OCI-LY3 (cell line): ENCODE data around the gene COP1.

Experiments
- H2AFZ ChIP-seq: fragments of 200-600, 300-600 bp; shearing (Covaris generic); 2 replicates; pipeline ENCODE4 v1.6.0; 2014; ENCODE audit warnings: antibody characterized with exemption, low read depth, low read length
- H3K27ac ChIP-seq: fragments of 200-600, 300-600 bp; sonication (generic); 2 replicates; pipeline ENCODE4 v1.5.1; 2014; ENCODE audit warnings: mild to moderate bottlenecking, low read length, moderate library complexity, mixed read lengths
- H3K27me3 ChIP-seq: fragments of 200-600, 300-600 bp; sonication (generic); 2 replicates; pipeline ENCODE4 v1.6.1; 2014; ENCODE audit warnings: low read depth, low read length, mixed read lengths
- H3K36me3 ChIP-seq: fragments of 200-600, 300-600 bp; sonication (generic); replicated peaks from 2 replicates; pipeline ENCODE3; 2014; ENCODE audit warnings: low read depth, low read length, mixed read lengths
- H3K4me1 ChIP-seq: fragments of 300-600, 200-600 bp; sonication (generic); 2 replicates; pipeline ENCODE4 v1.6.1; 2014; ENCODE audit warnings: low read length, mixed read lengths
- H3K4me2 ChIP-seq: fragments of 200-600, 300-600 bp; sonication (generic); 2 replicates; pipeline ENCODE4 v1.6.1; 2014; ENCODE audit warnings: low read length, mixed read lengths
- H3K4me3 ChIP-seq: fragments of 300-600, 200-600 bp; sonication (generic); 2 replicates; pipeline ENCODE4 v1.5.1; 2014; ENCODE audit warnings: antibody characterized with exemption, mild to moderate bottlenecking, low read length, moderate library complexity
- H3K79me2 ChIP-seq: fragments of 300-600, 200-600 bp; shearing (Covaris generic); 2 replicates; pipeline ENCODE4 v1.6.1; 2014; ENCODE audit warnings: mild to moderate bottlenecking, low read length, mixed read lengths
- H3K9ac ChIP-seq: fragments of 300-600, 200-600 bp; shearing (Covaris generic); 2 replicates; pipeline ENCODE4 v1.6.0; 2014; ENCODE audit warnings: mild to moderate bottlenecking, low read length, moderate library complexity
- H3K9me3 ChIP-seq: fragments of 200-600, 300-600 bp; shearing (Covaris generic); 2 replicates; pipeline ENCODE4 v1.6.1; 2014; ENCODE audit warnings: low read length, mixed read lengths; ENCODE audit not compliant: insufficient read depth
- H4K20me1 ChIP-seq: fragments of 200-600, 300-600 bp; sonication (generic); 2 replicates; pipeline ENCODE4 v1.6.1; 2016; ENCODE audit warnings: low read length, mixed read lengths; ENCODE audit not compliant: insufficient read depth
- EZH2phosphoT487 ChIP-seq: fragments of 200-600 bp; shearing (Covaris generic); IDR thresholded peaks from 2 replicates; pipeline ENCODE4 v1.6.1; 2018; ENCODE audit warnings: antibody characterized with exemption, mixed run types, low read depth
- TF ChIP-seq, protein P1 (sequence below): fragments of 200-600, 300-600 bp; sonication (generic); IDR thresholded peaks from 2 replicates; pipeline ENCODE4 v1.5.1; 2014; ENCODE audit warnings: antibody characterized with exemption, low read length, low read depth

The COP1 gene

DNA sequence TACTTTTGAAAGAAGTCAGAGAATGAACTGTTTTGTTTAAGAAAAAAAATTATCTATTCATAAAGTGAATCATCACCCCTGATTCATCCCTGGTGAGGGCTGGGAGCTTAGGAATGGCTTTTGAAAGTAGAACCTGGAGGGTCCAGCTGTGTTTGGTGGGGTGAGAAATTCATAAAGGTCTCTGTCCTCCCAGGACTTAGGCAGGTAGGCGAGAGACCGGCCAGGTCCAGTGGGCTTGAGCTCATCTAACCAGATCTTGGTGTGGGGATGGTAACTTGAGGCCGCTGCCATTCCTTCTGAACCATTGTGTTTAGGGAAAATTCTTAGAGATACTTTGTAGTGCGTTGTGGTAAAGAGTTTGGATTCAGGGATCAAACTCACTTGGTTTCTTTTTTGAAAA is 306.9 kb downstream of the COP1 start:
- Histone ChIP-seq H2AFZ (no peak overlapping the region), H3K9ac (no peak overlapping the region), H3K36me3 (no peaks in the 10 kb centered on the region), H3K4me2 (no peak overlapping the region), H4K20me1 (no peaks in the 10 kb centered on the region), H3K79me2 (no peaks in the 10 kb centered on the region), H3K4me1 (no peaks in the 10 kb centered on the region), H3K27me3 (no peaks in the 10 kb centered on the region), H3K27ac (no peak overlapping the region), H3K9me3 (no peaks in the 10 kb centered on the region), H3K4me3 (no peak overlapping the region)
- no peak for TF ChIP-seq EZH2phosphoT487

DNA sequence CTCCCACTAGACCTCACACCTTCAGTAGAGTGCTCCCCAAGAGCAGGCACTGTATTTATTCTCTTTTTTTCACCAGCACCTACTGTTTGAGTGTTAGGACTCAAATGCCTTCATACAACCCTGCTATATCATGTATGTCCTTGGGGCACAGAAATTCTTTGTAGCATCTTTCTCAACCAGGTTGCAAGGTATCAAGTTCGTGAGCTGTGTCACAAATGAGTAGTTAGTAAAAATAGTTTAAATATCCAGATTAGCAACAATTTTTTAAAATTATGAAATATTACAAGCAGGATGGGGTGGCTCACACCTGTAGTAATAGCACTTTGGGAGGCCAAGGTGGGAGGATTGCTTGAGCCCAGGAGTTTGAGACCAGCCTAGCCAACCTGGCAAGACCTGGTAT is 311.1 kb downstream of the COP1 start:
- Histone ChIP-seq H2AFZ (no peak overlapping the region), H3K27ac (no peak overlapping the region), H3K9me3 (no peaks in the 10 kb centered on the region), H3K36me3 (no peaks in the 10 kb centered on the region), H3K9ac (no peak overlapping the region), H4K20me1 (no peaks in the 10 kb centered on the region; the same call in 1 of the 2 replicates), H3K4me1 (no peaks in the 10 kb centered on the region), H3K4me2 (no peak overlapping the region), H3K79me2 (no peaks in the 10 kb centered on the region), H3K4me3 (no peak overlapping the region), H3K27me3 (no peaks in the 10 kb centered on the region)
- TF ChIP-seq, protein P1, sequence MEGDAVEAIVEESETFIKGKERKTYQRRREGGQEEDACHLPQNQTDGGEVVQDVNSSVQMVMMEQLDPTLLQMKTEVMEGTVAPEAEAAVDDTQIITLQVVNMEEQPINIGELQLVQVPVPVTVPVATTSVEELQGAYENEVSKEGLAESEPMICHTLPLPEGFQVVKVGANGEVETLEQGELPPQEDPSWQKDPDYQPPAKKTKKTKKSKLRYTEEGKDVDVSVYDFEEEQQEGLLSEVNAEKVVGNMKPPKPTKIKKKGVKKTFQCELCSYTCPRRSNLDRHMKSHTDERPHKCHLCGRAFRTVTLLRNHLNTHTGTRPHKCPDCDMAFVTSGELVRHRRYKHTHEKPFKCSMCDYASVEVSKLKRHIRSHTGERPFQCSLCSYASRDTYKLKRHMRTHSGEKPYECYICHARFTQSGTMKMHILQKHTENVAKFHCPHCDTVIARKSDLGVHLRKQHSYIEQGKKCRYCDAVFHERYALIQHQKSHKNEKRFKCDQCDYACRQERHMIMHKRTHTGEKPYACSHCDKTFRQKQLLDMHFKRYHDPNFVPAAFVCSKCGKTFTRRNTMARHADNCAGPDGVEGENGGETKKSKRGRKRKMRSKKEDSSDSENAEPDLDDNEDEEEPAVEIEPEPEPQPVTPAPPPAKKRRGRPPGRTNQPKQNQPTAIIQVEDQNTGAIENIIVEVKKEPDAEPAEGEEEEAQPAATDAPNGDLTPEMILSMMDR, result no peak
- no peak for TF ChIP-seq EZH2phosphoT487
